ENCODE results near the gene FAM83F.
"Not testable (repeated sequence)": the region's sequence is repeated elsewhere in the genome, so short reads cannot be mapped to it uniquely, and the experiment has no call there.

FAM83F gene

DNA sequence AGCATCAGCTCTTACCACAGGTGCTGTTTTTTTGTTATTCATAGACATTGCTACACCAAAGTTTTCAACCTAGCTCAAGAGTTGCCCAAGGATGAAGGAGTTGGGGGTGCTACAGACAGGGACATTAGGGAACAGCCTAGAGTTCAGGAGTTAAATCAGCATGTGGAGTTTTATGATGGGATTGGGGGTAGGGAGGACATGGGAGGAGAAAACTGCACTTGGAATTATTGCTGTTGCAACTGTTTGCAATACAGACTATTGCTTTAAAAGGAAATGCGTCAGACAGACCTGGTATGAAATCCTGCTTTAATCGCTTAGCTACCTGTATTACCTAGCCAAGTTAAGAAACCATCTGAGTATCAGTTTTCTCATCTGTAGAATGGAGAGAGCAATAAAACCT lies 28.3 kb upstream of the FAM83F start:
- no peak for DNase-seq

DNA sequence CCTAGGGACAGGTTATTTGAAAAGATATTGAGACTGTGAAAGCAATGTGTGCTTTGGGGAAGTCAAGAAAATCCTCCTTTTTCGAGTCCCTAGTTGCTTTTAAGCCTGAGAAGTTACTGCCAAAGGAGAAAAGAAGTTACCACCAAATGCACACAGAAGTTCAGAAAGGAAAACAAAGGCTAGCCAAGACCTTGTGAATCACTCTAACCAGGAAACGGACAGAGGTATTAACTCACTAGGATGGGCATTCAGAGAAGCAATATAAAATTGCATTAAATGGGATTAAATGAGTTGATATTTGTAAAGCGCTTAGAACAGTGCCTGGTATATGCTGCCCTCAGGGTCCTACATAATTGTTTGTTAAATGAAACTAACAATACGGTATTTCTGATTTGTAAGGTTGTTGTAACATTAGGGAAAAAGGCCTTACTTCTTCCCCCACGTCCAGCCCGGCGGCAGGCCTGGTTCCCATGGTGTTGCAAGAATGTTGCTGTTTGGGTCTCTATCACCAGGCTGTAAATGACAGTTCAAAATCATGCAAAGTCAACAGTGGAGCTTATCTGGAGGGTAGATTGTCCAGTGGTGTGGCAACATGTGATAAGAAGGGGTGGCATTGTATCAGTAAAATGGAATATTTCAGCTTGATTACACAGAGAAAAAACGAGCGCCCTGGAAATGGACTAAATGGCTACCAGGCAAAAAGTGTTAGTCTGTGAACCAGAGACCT lies 27.5 kb upstream of the FAM83F start:
- DNase-seq = no peak

DNA sequence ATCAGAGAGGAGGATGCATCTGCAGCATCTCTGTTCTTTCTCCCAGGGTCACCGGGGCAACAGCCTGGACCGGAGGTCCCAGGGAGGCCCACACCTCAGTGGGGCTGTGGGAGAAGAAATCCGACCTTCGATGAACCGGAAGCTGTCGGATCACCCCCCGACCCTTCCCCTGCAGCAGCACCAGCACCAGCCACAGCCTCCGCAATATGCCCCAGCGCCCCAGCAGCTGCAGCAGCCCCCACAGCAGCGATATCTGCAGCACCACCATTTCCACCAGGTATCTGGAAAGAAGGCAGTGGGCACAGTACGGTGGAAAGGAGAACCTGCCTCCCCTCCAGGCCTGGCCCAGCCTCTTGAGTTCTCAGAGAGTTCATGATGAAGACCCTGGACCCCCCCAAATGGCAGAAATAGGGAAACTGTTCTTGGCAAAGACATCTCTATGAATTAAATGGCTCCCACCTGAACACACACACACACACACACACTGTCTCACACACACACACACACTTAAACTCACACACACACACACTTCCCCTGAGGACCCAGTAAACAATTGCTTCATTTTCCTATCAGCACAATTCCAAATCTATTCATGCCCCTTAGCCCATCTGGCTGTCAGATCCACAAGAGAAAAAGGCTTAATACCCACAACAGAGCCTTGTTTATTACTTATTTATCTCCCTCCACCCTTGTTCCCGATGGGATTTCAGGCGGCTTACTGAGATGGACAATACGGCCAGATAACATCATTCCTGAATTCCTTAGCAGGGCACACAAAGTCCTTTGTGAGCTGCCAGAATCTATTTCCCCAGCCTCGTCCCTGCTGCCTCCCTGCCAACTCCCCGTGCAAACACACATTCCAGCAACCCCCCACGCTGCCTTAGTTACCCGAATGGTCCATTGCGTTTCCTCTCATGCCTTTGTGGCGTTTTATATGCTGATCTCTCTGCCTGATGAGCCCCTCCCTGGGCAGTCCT lies 26.5 kb upstream of the FAM83F start:
- no peak for DNase-seq

DNA sequence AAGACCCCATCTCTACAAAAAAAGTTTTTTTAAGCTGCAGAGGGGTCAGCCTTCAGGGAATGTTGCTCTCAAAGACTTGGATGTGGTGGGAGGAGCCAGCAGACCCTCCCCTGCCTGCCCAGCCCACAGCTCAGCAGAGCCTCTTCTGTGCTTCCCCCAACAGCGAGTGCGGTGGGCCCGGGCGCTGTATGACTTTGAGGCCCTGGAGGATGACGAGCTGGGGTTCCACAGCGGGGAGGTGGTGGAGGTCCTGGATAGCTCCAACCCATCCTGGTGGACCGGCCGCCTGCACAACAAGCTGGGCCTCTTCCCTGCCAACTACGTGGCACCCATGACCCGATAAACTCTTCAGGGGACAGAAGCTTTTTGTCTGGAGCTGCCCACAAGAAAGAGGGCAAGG lies 24.0 kb upstream of the FAM83F start:
- DNase-seq = no peak

DNA sequence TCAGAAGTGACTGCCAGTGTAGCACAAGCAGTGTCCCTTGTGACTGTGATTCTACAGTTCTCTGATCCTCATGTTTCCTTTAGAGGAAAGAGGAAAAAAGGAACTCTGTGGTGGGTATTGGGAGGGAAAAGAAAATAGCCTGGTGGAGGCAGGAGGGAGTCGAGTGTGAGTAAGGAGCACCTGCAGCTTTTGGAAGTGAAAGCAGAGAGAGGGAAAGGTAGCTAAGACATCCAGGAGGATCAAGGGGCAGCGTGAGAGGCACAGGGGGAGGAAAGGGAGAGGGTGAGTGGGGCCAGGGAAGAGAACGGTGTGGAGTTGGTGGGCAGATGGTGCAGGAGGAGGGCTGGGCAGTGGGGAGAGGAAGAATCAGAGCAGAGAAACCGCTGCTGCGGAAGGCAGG lies 22.1 kb upstream of the FAM83F start:
- no peak for DNase-seq

DNA sequence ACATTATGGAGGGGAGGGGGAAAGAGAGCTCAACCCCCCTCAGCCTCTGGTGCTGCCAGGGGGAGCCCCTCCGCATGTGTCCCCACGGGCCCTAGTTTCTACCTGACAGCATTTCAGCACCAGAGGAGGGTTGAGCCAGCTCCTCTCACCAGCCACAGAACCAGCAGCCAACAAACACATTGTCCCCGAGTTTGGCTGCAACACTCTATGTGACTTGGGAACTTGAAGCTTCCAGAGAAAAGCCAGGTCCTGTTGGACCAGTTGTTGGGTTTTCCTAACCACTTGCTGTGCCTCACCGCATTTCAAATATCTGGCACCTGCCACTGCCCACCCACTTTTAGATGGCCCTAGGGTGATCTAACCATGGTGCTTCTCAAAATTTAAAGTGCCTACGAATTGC lies 21.1 kb upstream of the FAM83F start:
- DNase-seq = no peak

DNA sequence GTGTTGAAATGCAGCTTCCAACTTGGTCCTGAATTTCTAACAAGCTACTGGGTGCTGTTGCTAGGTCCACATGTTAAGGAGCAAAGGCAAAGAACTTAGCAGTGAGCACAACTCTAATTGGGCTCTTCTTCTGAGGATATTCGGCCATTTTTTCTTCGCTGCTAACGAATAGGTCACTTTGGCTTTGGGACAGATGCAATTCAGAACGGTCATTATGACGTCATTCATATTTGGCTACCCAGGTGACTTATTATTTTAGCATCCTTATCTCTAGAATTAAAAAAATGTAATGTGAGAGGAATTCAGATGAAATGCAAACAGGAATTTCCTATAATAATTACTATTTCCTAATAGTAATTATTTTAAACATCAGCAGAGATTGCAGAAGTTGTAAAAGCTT lies 20.7 kb upstream of the FAM83F start:
- no peak for DNase-seq

DNA sequence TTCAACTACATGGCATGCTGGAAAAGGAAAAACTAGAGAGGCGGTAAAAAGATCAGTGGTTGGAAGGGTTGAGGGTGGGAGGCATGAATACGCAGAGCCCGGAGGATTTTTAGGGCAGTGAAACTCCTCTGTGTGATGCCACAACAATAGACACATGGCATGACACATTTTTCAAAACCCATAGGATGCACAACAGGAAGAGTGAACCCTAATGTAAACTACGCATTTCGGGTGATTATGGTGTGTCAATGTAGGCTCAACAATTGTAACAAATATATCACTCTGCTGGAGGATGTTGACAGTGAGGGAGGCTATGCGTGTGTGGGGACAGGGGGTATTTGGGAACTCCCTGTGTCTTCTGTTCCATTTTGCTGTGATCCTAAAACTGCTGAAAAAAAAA lies 15.7 kb upstream of the FAM83F start:
- DNase-seq = no peak

DNA sequence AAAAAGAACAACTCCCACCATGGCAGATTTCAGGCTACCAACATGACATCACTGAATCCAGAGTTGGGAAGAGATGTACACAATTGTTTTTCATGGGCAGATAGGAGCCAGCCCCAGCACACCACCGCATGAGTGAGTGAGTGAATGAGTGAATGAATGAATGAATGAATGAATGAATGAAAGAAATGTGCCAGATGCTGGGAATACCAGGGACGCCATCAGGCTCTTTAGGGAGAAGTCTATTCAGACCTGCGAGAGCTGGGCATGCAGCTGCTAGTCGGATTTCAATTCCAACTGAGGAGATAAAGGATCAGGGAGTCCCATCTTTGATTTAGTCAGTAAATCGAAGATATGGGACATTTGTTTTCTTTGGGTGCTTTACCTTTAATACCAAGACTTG lies 15.3 kb upstream of the FAM83F start:
- DNase-seq = no peak

DNA sequence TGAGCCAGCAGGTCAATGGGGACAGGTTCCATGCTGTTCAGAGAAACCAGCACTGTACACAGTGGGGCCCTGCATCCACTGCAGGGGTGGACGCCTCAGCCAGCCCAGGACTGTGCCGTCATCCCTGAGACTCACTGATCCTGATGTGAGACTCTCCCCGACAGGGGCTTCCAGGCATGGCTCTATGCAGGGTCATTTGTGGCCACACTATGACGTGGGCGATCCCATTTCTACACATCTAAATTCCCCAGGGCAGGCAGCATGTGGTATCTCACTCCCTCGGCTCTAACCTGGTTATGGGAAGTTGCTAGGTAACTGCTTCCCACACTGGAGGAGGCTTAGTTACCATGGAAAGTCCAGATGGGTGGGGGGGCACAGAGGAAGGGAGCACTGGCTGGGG lies 14.2 kb upstream of the FAM83F start:
- no peak for DNase-seq

DNA sequence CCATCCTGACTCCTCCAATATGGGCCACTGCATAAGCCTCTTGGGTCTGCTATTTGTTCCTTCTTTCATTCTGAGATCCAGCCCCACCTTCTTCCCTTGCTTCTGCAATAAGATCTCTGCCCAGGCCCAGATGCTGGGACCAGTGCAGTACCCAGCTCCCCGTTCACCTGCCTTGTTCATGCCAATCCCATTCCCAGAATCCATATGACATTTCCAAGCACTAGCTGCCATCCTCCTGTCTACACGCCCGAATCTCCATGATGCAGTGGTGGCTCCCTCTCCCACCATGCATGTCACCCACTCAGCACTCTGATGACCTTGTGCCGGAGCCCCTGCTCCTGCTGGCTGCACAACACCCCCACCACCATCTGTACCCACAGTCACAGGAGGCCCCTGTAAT lies 11.4 kb upstream of the FAM83F start:
- no peak for DNase-seq

DNA sequence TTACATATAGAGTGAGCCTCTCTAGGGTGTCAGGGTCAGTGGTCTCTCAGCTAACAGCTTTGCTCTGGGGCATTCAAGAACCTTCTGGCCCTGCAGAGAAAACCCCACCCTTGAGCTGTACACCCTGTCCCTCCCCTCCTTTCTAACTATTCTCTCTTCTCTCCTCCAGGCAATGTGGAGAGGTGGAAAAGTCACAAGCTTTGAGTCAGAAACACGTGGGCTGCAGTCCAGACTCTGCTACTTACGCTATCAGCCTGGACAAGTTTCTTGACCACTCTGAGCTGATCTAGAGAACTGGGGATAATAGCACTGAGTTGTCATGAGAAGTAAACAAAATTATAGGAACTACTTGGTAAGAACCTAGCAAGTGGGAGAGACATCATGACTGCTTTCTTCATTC lies 10.7 kb upstream of the FAM83F start:
- no peak for DNase-seq

DNA sequence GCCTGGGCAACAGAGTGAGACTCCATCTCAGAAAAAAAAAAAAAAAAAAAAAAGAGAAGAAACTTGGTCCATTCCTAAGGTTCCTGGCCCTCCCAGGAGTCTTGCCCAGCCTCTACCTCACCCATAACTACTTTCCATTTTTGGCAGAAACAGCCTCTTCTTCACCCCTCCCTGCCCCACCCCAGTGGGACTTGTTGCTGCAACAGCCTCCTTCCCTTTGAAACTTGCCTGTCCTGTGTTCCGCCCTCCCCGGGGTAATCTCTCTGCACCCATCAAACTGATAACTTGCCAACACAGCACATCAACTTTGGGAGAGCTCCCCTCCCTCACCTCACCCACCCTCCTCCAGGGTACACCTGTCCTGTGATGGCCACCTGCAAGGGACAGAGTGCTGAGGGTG lies 10.0 kb upstream of the FAM83F start:
- no peak for DNase-seq

DNA sequence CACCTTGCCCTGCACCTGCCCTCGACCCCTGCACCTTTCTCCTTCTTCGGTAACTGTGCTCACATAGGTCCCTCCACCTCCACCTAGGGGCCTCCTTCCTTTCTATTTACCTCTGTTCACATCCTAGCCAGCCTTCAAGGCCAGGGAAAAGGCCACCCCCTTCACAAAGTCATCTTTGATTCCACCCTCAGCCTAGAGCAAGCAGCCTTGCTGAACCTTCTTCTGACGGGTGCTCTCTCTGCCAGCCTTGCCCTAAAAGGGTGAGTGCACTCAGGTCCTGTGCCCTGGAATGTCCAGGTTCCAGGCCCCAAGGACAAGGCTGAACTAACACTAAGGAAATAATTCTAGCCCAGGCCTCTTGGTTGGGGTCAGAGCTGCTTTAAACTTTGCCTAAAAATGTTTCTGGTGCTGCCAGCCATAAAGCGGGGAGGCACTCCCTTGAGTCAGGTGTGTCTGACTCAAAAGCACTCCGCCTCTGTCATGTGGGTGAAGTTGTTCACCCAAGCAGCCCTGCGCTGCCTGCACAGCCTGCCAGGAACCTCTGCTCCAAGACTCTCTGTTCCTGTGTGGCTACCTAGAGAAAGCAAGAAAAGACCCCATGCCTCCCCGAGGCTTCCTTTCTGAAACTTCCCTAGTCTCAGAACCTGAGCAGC lies 9.2 kb upstream of the FAM83F start:
- no peak for DNase-seq

DNA sequence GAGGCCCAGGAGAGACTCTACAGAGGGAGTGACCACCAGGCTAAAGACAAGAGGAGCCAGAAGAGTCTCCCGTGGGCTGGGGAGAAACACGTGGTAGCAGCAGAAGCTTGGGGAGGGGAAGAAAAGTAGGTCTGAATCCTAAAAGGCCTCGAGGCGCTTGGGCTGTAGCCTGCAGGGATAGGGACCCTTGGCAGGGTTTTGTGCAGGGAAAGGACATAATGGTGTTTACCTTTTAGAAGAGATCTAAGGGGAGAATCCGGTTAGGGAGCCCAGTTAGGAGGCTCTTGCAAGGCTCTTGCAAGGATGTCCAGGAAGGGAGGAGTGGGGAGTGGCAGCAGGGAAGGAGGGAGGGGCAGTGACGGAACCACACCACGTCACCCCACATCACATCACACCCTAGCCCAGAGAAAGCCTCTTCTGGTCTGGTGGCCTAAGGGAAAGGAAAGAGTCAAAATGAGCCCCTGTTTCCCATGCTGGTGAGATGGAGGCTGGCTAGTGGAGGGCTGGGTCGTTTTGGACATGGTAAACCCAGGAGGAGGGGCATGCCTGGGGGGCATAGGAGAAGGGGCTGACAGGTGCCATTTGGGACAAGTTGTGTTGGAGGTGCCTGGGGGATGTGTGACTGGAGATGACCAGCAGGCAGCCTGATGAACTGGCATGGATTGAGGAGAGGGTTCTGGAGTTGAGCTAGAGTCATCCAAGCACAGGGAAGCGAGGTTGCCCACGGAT lies 6.2 kb upstream of the FAM83F start:
- DNase-seq = no peak

DNA sequence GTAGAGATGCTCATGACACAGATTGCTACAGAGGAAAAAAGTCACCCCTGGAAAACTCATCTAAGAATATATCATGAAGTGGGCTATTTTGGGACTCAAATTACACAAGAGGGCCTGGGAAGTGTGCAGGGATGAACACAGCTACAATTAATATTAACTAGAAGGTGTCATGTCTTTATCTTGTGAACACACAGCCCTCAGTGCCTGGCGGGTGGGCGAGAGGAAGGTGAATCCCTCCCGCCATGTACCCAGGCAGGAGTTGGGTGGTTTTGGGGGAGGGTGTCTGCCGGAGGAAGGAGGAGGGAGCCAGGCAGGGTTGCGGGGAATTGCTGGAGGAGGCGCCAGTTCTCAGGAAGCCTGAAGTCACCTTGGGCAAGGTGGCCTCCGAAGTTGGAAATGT lies 5.1 kb upstream of the FAM83F start:
- DNase-seq = no peak

DNA sequence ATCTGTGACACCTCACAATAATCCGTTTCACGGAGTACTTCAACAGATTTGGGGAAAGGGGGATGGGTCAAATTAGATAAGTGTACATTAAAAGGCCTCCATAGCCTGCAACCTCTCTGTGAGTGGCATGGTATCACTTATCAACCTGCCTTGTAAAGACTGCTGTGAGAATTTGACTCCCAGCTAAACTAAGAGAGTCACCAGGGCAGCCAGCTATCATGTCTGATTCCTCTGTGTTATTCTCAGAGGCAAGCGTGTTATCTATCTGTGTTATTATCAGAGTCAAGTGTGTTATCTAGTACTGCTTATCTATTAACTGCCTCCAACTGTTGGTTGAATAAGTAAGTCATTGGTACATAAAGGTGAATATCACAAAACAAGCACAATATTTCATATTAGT lies 4.1 kb upstream of the FAM83F start:
- DNase-seq = no peak

DNA sequence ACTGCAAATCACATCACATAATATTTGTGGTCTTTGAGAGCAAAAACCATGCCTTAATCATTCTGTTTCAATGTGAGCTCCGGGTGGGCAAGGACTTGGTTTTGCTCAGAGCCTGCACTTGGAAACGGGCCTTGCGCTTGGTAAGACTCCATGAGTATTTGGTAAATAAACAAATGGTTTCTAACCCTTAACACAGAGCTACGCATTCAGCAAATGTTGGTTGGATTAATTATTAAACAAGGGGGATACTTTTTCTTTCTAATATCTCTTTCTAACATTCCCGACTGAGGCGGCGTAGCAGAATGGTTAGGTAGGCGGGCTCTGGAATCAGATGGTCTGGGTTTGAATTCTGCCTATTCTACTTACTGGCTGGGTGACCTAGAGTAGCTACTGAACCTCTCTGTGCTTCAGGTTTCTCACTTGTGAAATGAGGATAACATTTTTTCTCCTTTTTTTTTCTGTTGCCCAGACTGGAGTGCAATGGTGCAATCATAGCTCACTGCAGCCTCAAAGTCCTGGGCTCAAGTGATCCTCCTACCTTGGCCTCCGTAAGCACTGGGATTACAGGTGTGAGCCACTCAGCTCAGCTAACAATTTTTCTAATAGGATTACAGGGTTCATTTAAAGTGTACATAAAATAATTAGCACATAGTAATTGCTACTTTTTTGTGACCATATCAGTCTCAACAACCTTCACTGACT lies 3.4 kb upstream of the FAM83F start:
- no peak for DNase-seq

DNA sequence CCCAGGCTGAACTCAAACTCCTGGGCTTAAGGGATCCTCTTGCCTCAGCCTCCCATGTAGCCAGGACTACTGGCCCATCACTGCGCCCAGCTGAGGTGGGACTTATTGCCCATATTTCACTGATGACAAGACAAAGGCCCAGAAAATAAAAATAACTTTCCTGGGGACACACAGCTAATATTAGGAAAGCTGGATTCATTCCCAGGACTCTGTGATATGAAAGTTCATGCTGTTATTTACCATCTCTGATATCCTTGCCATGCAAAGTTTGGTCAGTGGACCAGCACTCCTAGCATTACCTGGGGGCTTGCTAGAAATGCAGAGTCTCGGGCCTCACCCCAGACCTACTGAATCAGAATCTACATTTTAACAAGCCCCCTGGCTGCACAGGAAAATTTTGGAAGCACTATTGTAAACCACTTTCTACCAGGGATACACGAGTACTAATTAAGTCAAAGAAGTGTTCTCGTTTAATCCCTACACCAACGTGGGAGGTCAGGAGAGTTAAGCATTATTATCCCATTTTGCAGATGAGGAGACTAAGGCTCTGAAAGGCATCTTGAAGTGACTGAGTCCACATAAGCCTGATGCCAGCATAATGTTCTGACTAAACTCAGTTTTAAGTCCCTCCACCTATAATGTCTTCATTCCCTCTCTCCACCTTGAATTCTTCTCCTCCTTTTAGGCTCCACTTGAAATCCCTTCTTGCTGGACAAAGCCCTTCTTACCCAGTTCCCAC lies 2.5 kb upstream of the FAM83F start:
- no peak for DNase-seq

DNA sequence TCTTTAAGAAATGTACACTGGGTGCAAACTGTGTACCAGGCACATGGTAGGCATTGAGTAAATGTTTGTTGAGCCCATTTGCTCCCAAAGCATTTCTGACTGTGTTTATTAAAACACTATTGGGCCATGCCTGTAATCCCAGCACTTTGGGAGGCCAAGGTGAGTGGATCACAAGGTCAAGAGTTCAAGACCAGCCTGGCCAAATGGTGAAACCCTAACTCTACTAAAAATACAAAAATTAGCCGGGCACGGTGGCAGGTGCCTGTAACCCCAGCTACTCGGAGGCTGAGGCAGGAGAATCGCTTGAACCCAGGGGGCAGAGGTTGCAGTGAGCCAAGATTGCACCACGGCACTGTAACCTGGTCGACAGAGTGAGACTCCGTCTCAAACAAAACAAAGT lies 1.9 kb upstream of the FAM83F start:
- not testable (repeated sequence) for DNase-seq

DNA sequence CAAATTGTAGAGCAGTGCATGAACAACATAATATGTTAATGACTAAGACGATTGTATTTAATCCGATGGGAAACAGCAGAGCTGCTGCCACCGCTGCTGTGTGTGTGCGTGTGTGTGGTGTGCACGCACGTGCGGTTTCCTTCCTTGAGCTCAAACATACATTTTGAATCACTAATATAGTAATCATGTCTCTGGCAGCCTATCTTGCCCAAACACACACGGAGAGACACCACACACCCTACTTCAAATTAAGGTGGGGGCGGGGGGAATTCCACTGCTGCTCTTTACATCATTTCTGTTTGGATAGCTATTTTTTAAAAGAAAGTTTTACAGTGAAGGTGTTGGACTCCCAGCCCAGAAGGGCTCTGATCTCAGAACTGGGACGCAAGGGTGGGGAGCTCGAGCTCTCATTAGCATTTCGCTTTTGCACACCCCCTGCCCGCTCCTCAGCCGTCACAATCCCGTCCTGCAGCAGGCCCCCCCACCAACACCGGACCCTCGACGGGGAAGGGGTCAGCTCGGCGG lies 651 bp upstream of the FAM83F start:
- peak; percentile 47 for DNase-seq
